ENCODE data around the gene CST6. TPM values are rescaled to one million over a fixed set of nuclear protein-coding genes. Genes with fewer than 3 reads are reported as not detected.

The CST6 gene
- total and polyA plus RNA-seq, 10 donors: 0.76 to 1.4 (median 0.93) TPM; not detected in 7

DNA sequence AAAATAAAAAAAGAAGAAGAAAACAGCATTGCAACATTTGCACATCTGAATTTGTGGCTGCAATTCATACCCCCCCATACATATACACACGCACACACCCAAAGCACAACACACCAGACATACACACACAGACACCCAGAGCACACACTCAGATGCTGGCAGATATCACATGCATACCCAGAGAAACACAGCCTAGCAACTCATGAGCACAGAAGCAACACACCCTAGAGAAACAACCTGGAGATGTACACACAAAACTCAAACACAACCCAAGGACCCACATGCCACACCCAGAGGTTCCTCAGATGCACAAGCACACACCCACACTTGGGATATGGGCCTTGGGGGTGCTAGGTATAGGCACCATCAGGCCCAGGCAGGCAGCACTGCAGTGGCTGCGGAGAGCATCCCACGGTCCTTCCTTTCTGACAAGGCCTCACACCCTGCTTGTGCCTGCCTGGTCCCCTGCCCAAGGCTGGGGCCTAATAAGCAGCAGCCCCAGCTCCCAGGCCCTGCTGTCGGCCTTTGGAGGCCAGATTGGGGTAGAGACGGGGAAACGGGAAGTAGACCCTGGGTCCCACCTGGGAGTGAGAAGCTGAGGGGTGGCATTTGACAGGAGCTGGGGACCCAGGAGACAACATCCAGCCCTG is 3.1 kb downstream of the CST6 start:
- WGBS, 5 donors: 76 to 93% (median 87%) methylated on average over 6 of the region's 6 CpGs
- H3K27ac ChIP-seq: peak overlapping the region in 2 of 8 donors; percentile 23 to 40
- no peaks in the 10 kb centered on the region for H3K36me3 ChIP-seq
- H3K27me3 ChIP-seq (replicated peaks in 1 of 7): peaks cover 6 to 38% (median 19%) of the 10 kb centered on the region in 7 donors
- DNase-seq: no peak
- intact Hi-C loops (cut with DNase I; ENCODE audit: low total_unique reads): no loop called here
- H3K4me1 ChIP-seq: peaks cover 3 to 27% (median 9%) of the 10 kb centered on the region in 6 donors
- TF ChIP-seq, protein P1, sequence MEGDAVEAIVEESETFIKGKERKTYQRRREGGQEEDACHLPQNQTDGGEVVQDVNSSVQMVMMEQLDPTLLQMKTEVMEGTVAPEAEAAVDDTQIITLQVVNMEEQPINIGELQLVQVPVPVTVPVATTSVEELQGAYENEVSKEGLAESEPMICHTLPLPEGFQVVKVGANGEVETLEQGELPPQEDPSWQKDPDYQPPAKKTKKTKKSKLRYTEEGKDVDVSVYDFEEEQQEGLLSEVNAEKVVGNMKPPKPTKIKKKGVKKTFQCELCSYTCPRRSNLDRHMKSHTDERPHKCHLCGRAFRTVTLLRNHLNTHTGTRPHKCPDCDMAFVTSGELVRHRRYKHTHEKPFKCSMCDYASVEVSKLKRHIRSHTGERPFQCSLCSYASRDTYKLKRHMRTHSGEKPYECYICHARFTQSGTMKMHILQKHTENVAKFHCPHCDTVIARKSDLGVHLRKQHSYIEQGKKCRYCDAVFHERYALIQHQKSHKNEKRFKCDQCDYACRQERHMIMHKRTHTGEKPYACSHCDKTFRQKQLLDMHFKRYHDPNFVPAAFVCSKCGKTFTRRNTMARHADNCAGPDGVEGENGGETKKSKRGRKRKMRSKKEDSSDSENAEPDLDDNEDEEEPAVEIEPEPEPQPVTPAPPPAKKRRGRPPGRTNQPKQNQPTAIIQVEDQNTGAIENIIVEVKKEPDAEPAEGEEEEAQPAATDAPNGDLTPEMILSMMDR (IDR thresholded peaks at IDR 0.05 in 8 of 11, conservative IDR thresholded peaks at IDR 0.05 in 3 of 11): no peak
- TF ChIP-seq POLR2A (IDR thresholded peaks at IDR 0.05) (no peak), POLR2AphosphoS5 (IDR thresholded peaks at IDR 0.05) (no peak)
- H3K4me3 ChIP-seq: no peak overlapping the region
- H3K9me3 ChIP-seq: no peaks in the 10 kb centered on the region

DNA sequence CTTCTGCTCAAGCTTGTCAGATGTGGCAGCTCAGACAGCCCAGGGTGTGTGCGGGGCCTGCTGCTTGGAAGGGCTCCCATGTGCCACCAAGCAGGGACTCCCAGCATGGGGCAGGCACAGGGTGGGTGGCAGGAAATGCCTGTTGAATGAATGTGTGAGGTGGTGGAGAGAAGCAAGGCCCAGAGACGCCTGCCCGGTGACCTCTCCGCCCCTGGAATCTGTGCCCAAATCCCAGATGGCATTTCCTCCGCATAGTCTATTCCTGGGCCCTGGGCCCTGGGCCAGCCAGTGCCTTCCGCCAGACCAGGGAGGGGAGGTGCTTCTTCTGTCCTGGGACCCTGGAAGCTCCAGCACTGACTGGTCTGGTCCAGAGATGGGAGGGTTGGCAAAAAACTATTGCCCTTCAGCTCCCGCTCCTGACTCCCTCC is 3.7 kb downstream of the CST6 start:
- peaks cover 6 to 37% (median 19%) of the 10 kb centered on the region in 7 donors for H3K27me3 ChIP-seq (replicated peaks in 1 of 7)
- peaks cover 3 to 33% (median 9%) of the 10 kb centered on the region in 6 donors for H3K4me1 ChIP-seq
- no peaks in the 10 kb centered on the region for H3K36me3 ChIP-seq
- no peaks in the 10 kb centered on the region for H3K9me3 ChIP-seq
- TF ChIP-seq POLR2A (IDR thresholded peaks at IDR 0.05) (no peak), POLR2AphosphoS5 (IDR thresholded peaks at IDR 0.05) (peak in 1 of 3 donors; percentile 24)
- TF ChIP-seq, protein P1 (IDR thresholded peaks at IDR 0.05 in 8 of 11, conservative IDR thresholded peaks at IDR 0.05 in 3 of 11): no peak
- WGBS, 5 donors: 64 to 89% (median 86%) methylated on average over 6 to 7 of the region's 7 CpGs
- DNase-seq: no peak
- H3K4me3 ChIP-seq: no peak overlapping the region
- intact Hi-C loops (cut with DNase I; ENCODE audit: low total_unique reads): no loop called here
- peak overlapping the region in 2 of 8 donors; percentile 23 to 40 for H3K27ac ChIP-seq

DNA sequence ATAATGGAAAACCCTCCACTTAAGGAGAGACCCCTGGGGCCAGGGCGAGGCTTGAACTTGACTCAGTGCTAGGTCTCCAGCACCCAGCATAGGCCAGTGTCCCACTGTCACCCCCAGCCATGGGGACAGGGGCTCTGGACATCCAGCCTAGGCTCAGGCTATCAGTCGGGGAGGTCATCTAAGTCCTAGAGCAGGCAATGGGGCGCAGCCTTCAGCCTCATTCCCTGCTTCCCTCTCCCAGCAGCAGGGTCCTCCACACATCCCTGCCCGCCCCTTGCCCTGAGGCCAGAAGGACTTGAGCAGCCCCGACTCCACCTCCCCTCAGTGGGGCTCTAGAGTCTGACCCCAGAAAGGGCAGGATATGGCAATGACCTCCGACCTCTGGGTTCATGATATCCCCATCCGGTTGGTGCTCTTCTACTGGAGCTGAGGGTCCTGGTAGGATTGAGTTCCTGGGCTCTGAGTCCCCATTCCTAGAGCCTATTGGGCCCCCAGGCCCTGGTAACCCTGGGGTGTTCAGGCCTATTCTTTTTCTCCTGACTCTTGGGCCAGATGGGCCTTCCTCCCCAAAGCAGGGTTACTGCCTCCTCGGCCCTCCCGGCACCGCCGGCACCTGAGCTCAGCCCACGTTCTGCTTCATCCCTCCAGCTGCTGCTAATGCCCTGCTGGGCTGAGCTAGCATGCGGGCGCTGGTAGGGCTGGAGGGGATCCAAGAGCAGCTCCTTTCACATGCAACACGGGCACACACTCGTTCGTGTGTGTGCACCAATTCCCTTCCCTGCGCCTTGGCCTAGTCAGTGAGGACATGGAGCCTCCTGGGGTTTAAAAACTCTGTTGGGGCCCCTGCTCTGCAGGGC is 4.4 kb downstream of the CST6 start:
- H3K4me3 ChIP-seq: no peak overlapping the region
- no peak for DNase-seq
- peaks cover 3 to 40% (median 11%) of the 10 kb centered on the region in 6 donors for H3K4me1 ChIP-seq
- no peaks in the 10 kb centered on the region for H3K36me3 ChIP-seq
- peaks cover 6 to 30% (median 19%) of the 10 kb centered on the region in 7 donors for H3K27me3 ChIP-seq (replicated peaks in 1 of 7)
- intact Hi-C loops (cut with DNase I; ENCODE audit: low total_unique reads): no loop called here
- TF ChIP-seq, protein P1 (IDR thresholded peaks at IDR 0.05 in 8 of 11, conservative IDR thresholded peaks at IDR 0.05 in 3 of 11): no peak
- TF ChIP-seq POLR2A (IDR thresholded peaks at IDR 0.05) (no peak), POLR2AphosphoS5 (IDR thresholded peaks at IDR 0.05) (no peak)
- H3K27ac ChIP-seq: peak overlapping the region in 2 of 8 donors; percentile 23 to 40
- no peaks in the 10 kb centered on the region for H3K9me3 ChIP-seq
- 83 to 91% (median 87%) methylated on average over 15 to 18 of the region's 18 CpGs for WGBS, 5 donors

- TF ChIP-seq POLR2AphosphoS5 (IDR thresholded peaks at IDR 0.05): no peak
- TF ChIP-seq, protein P1 (IDR thresholded peaks at IDR 0.05 in 8 of 11, conservative IDR thresholded peaks at IDR 0.05 in 3 of 11): no peak
- no peak for TF ChIP-seq POLR2A (IDR thresholded peaks at IDR 0.05)
- 90 to 95% (median 91%) methylated on average over 10 of the region's 10 CpGs for WGBS, 5 donors
- H3K36me3 ChIP-seq: no peaks in the 10 kb centered on the region
- intact Hi-C loops (cut with DNase I; ENCODE audit: low total_unique reads): no loop called here
- no peak overlapping the region for H3K27ac ChIP-seq
- no peak for DNase-seq
- H3K9me3 ChIP-seq: no peaks in the 10 kb centered on the region
- peaks cover 1 to 41% (median 13%) of the 10 kb centered on the region in 6 donors for H3K4me1 ChIP-seq
- peaks cover 4 to 30% (median 14%) of the 10 kb centered on the region in 7 donors for H3K27me3 ChIP-seq (replicated peaks in 1 of 7)
- no peak overlapping the region for H3K4me3 ChIP-seq
These were observed 5.0 kb downstream of the CST6 start for GRCh38 chr11:66016793-66017177.

All from spleen (tissue), 11 donors.